C4-2B (cell line): Measurements from ENCODE around the gene RYR3.

Source experiments
- CTCF ChIP-seq: fragments of 450-650 bp; conservative IDR thresholded peaks from 2 replicates; pipeline ENCODE4 v1.5.1; 2017; ENCODE audit warnings: mild to moderate bottlenecking
- ZFX ChIP-seq: fragments of 450-650 bp; IDR thresholded peaks from 2 replicates; pipeline ENCODE4 v1.6.1; 2017

GRCh38 chr15:33746203-33746602 is 435.4 kb downstream of the RYR3 start:
- TF ChIP-seq CTCF (no peak), ZFX (no peak)
